ENCODE data around the gene KIF26A. TPM values are rescaled to one million over a fixed set of nuclear protein-coding genes. Genes with fewer than 3 reads are reported as not detected.

KIF26A gene
- total and polyA plus RNA-seq, 2 donors (not counting 1 experiment from before 2014, with no cell fraction given) = 0.15 TPM; not detected in 1

DNA sequence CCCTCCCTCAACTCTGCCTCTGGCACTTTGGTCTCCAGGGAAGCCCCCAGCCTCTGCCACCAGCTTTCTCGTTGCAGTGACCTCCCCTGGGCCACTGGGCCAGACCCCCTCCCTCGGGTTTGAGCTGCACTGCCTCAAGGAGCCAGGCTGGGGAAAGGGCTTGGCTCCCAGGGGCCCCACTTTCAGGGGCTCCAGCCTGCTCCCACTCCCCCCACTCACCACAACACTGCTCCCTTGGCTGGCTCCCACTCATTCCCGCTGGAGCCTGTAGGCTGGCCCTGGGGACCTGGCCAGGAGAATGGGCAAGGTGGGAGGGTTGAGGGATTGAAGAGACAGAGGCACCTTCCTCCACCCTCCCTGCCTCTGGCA lies 19.3 kb upstream of the KIF26A start:
- peaks cover 5% of the 10 kb centered on the region in 2 donors for H3K4me1 ChIP-seq (ENCODE audit: control insufficient read depth in 2 of 2, insufficient read depth in 2 of 2, low read length in 2 of 2)
- H3K9me3 ChIP-seq (ENCODE audit: control extremely low read depth in 1 of 3, control insufficient read depth in 2 of 3, insufficient read depth in 1 of 3, low read length in 2 of 3) = peaks cover 1 to 12% (median 4%) of the 10 kb centered on the region in 3 donors
- H3K27ac ChIP-seq (ENCODE audit: low read length in 2 of 2) = no peak overlapping the region
- H3K4me2 ChIP-seq (replicated peaks; ENCODE audit: low read depth, low read length, poor library complexity, severe bottlenecking) = no peak overlapping the region
- no peak for ATAC-seq (ENCODE audit: low read depth)
- Mint-ChIP-seq H3K27me3 (peaks cover 35% of the 10 kb centered on the region), H3K4me1 (peaks cover 8% of the 10 kb centered on the region), H3K9me3 (ENCODE audit: insufficient read depth) (no peaks in the 10 kb centered on the region), H3K27ac (no peak overlapping the region), H3K4me3 (no peak overlapping the region)
- H3K9ac ChIP-seq (ENCODE audit: low read length) = no peak overlapping the region
- H2AFZ ChIP-seq (ENCODE audit: insufficient read depth, low read depth, low read length, poor library complexity, severe bottlenecking) = no peak overlapping the region
- no peaks in the 10 kb centered on the region for H4K20me1 ChIP-seq (ENCODE audit: control insufficient read depth, insufficient read depth, low read length, poor library complexity, severe bottlenecking)
- intact Hi-C loops (cut with micrococcal nuclease) = no loop called here
- peaks cover 0 to 20% (median 5%) of the 10 kb centered on the region in 4 experiments for H3K27me3 ChIP-seq (replicated peaks in 1 of 4; ENCODE audit: control extremely low read depth in 1 of 4, control insufficient read depth in 3 of 4, insufficient read depth in 4 of 4, low read length in 3 of 4)
- no peak for TF ChIP-seq EZH2 (IDR thresholded peaks at IDR 0.05; ENCODE audit: borderline replicate concordance, insufficient read depth, low read depth, low read length, poor library complexity, severe bottlenecking)
- TF ChIP-seq CTCF (IDR thresholded peaks at IDR 0.05) = no peak
- no peak for DNase-seq
- 53% methylated on average over 2 of the region's 3 CpGs for WGBS (ENCODE audit: insufficient coverage)
- no peak overlapping the region for H3K4me3 ChIP-seq (ENCODE audit: control extremely low read depth in 1 of 5, extremely low read depth in 1 of 5, insufficient read depth in 1 of 5, low read depth in 2 of 5, low read length in 4 of 5)
- H3K36me3 ChIP-seq (replicated peaks in 1 of 2; ENCODE audit: control extremely low read depth in 1 of 2, control insufficient read depth in 1 of 2, extremely low read depth in 1 of 2, insufficient read depth in 2 of 2, low read length in 1 of 2) = no peaks in the 10 kb centered on the region
- H3K79me2 ChIP-seq (ENCODE audit: control insufficient read depth, insufficient read depth, low read length) = no peaks in the 10 kb centered on the region
- POLR2A ChIA-PET = no interaction called here
- CTCF ChIA-PET = no interaction called here

DNA sequence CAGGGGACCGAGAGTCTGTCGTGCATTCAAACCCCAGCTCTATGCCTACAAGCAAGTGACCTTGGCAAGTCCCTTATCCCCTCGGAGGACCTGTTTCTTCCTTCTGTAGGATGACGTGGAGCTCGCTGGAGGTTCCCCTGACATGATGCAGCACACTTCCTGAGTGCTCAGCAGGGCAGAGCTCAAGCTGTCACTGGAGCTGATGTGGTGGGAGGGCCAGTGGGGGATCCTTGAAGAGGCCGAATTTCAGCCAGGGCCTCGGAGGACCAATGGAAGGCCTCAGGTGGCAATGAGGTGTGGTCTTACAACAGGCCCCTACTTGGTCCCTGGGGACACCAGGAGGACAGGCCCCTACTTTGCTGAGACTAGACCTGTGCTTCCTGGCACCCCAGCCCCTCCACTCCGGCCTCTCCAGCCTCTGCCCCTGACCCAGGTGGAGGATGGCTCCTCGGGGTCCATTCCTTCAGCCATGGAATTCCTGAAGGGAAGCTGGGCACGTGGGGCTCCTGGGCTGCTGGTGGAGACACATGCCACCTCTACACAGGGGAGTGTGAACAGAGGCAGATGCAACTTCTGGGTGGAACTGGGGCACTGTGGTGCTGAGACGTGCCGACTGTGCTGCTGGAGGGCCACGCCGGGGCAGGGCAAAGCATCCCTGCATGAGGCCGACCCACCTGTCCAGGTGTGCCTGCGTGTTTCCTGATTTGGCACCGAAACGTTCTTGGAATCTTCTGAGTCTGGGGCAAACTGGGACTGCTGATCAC lies 18.7 kb upstream of the KIF26A start:
- Histone ChIP-seq H3K27me3 (replicated peaks in 1 of 4; ENCODE audit: control extremely low read depth in 1 of 4, control insufficient read depth in 3 of 4, insufficient read depth in 4 of 4, low read length in 3 of 4) (peaks cover 0 to 20% (median 5%) of the 10 kb centered on the region in 4 experiments), H3K9ac (ENCODE audit: low read length) (no peak overlapping the region), H3K79me2 (ENCODE audit: control insufficient read depth, insufficient read depth, low read length) (no peaks in the 10 kb centered on the region), H3K4me2 (replicated peaks; ENCODE audit: low read depth, low read length, poor library complexity, severe bottlenecking) (no peak overlapping the region), H3K36me3 (replicated peaks in 1 of 2; ENCODE audit: control extremely low read depth in 1 of 2, control insufficient read depth in 1 of 2, extremely low read depth in 1 of 2, insufficient read depth in 2 of 2, low read length in 1 of 2) (no peaks in the 10 kb centered on the region), H4K20me1 (ENCODE audit: control insufficient read depth, insufficient read depth, low read length, poor library complexity, severe bottlenecking) (no peaks in the 10 kb centered on the region), H3K4me3 (ENCODE audit: control extremely low read depth in 1 of 5, extremely low read depth in 1 of 5, insufficient read depth in 1 of 5, low read depth in 2 of 5, low read length in 4 of 5) (no peak overlapping the region), H3K4me1 (ENCODE audit: control insufficient read depth in 2 of 2, insufficient read depth in 2 of 2, low read length in 2 of 2) (peaks cover 5% of the 10 kb centered on the region in 2 donors), H3K9me3 (ENCODE audit: control extremely low read depth in 1 of 3, control insufficient read depth in 2 of 3, insufficient read depth in 1 of 3, low read length in 2 of 3) (peaks cover 1 to 16% (median 8%) of the 10 kb centered on the region in 3 donors), H3K27ac (ENCODE audit: low read length in 2 of 2) (no peak overlapping the region), H2AFZ (ENCODE audit: insufficient read depth, low read depth, low read length, poor library complexity, severe bottlenecking) (no peak overlapping the region)
- 69% methylated on average over 15 of the region's 18 CpGs for WGBS (ENCODE audit: insufficient coverage)
- ChIA-PET POLR2A (no interaction called here), CTCF (interaction anchor here (0.5 kb wide), 1 partner anchor 9 kb away, joined by 3 read pairs; no protein-coding TSS in a partner anchor)
- Mint-ChIP-seq H3K4me1 (peaks cover 8% of the 10 kb centered on the region), H3K4me3 (no peak overlapping the region), H3K27me3 (peaks cover 35% of the 10 kb centered on the region), H3K9me3 (ENCODE audit: insufficient read depth) (no peaks in the 10 kb centered on the region), H3K27ac (no peak overlapping the region)
- TF ChIP-seq CTCF (IDR thresholded peaks at IDR 0.05) (no peak), EZH2 (IDR thresholded peaks at IDR 0.05; ENCODE audit: borderline replicate concordance, insufficient read depth, low read depth, low read length, poor library complexity, severe bottlenecking) (no peak)
- DNase-seq (no peak), ATAC-seq (ENCODE audit: low read depth) (no peak)
- intact Hi-C loops (cut with micrococcal nuclease) = no loop called here
